ENCODE results near the gene USP21.
A peak's percentile ranks its signal among the peaks of the same experiment; 100 is the strongest.

USP21 gene

GRCh38 chr1:161138431-161138830 is 20.9 kb upstream of the USP21 start:
- DNase-seq: no peak

GRCh38 chr1:161139766-161140165 is 19.5 kb upstream of the USP21 start:
- peak; percentile 37 to 77 for DNase-seq

- DNase-seq: no peak
Measured at GRCh38 chr1:161140755-161141400, 18.4 kb upstream of the USP21 start.

DNA sequence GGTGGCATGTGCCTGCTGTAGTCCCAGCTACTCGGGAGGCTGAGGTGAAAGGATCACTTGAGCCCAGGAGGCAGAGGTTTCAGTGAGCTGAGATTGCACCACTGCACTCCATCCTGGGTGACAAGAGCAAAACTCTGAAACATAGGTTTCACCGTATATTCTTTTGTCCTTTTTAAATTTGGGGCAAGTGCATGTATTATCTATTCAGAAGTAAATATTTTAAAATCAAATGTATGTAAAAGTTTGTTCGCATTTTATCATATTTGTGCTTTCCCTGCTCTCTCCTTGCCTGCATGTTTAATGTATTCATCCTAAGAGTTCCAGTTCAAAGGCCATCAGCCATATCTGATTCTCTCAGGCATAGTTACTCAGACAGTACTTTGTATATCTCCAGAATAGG is 13.5 kb upstream of the USP21 start:
- DNase-seq: no peak

GRCh38 chr1:161153176-161153575 is 6.1 kb upstream of the USP21 start:
- DNase-seq: no peak

DNA sequence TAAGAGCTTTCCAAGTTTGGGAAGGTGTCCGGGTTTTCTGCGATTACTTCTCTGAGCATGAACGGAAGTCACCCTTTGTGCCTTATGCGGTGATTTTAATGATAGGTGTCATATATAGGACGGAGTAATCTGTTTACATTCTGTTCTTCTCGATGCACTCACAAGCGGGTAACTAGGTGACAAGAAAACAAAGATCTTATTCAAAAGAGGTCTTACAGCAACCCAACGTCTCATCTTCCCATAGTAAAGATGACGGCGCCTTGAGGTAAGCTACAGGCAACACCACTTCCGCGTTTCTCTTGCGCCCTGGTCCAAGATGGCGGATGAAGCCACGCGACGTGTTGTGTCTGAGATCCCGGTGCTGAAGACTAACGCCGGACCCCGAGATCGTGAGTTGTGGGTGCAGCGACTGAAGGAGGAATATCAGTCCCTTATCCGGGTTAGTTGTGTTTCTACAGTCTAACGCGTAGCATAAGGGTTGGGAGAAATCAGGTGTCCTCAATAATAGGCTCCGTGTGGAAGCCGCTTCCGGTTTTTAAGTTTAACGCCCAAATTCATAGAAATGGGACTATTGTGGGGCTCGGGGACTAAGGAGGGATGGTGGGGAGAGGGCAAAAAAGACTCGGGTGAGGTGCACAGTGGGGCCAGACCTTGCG is 5.5 kb upstream of the USP21 start, which contains the start of gene UFC1:
Gene UFC1 (plus strand): TSS at position 297 of the 656 bp plus-strand sequence. CDS start 20 bp downstream, at position 317.
- DNase-seq: peak; percentile 97

DNA sequence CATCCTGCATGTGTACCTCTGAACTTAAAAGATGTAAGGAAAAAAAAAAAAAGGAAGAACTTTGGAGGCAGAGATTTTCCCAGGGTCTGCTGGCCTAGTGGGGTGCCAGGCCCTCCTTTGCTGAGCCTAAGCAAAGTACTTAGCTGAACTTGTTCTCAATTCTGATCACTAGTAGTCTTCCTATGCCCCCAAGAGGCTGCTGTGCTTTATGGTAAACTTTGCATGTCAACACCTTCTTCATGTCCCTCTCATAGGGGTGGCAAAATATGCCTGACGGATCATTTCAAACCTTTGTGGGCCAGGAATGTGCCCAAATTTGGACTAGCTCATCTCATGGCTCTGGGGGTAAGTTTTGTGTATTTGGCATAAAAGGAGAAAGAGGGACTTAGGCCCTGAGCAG is 1.4 kb upstream of the USP21 start:
- no peak for DNase-seq

- DNase-seq: no peak
Measured at GRCh38 chr1:161158316-161159010, 837 bp upstream of the USP21 start.

GRCh38 chr1:161159913-161160243 is 578 bp downstream of the USP21 start:
- no peak for DNase-seq

DNA sequence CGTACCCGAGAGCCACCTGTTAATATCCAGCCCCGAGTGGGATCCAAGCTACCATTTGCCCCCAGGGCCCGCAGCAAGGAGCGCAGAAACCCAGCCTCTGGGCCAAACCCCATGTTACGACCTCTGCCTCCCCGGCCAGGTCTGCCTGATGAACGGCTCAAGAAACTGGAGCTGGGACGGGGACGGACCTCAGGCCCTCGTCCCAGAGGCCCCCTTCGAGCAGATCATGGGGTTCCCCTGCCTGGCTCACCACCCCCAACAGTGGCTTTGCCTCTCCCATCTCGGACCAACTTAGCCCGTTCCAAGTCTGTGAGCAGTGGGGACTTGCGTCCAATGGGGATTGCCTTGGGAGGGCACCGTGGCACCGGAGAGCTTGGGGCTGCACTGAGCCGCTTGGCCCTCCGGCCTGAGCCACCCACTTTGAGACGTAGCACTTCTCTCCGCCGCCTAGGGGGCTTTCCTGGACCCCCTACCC is 1.4 kb downstream of the USP21 start:
- no peak for DNase-seq

DNA sequence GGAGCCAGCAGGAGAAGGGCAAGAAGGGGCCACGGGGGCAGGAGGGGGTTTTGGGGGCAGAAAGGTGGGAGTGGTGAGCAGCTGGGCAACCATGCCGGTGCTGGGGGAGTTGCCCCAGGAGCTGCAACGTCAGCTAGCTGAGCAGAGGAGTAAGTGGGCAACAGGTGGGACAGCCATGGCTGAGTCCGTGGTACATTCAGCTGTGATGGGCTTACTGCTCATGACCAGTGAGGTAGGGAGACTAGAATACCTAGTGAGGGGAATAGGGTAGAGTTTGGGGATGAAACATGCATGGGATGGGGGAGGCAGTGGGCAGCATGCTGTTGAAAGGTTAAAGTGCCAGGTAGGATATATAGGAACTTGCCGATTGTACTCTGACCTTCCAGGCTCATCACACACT is 2.4 kb downstream of the USP21 start:
- DNase-seq: no peak

GRCh38 chr1:161162052-161162451 is 2.8 kb downstream of the USP21 start:
- no peak for DNase-seq

DNA sequence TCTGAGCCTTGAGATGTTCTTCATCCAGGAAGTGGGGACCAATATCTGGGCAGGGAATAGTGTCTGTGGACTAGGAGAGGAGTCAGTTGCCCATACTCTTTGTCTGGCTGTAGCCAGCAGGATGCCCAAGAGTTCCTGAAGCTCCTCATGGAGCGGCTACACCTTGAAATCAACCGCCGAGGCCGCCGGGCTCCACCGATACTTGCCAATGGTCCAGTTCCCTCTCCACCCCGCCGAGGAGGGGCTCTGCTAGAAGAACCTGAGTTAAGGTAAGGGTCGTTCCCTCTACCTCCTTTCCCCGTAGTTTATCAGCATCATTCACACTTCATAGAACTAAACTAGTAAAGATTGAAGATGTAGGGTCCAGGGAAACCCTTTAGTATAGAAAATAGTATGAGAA is 3.5 kb downstream of the USP21 start:
- DNase-seq: no peak

GRCh38 chr1:161163793-161164192 is 4.5 kb downstream of the USP21 start:
- no peak for DNase-seq

DNA sequence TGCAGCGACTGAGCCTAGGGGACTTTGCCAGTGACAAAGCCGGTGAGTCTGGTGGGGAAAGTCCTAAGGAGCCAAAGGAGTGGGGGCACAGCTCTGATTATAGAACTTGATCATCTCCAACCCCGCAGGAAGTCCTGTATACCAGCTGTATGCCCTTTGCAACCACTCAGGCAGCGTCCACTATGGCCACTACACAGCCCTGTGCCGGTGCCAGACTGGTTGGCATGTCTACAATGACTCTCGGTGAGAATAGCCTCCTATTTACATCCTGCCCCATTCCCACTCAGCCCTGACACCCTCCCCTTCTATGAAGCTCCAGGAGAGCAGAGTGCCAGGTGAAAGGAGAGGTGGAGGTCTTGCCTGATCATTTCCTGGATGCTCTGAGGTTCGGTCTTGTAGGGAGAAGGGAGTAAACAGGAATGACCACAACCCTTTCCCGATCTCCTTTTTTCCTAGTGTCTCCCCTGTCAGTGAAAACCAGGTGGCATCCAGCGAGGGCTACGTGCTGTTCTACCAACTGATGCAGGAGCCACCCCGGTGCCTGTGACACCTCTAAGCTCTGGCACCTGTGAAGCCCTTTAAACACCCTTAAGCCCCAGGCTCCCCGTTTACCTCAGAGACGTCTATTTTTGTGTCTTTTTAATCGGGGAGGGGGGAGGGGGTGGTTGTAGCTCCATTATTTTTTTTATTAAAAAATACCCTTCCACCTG is 5.8 kb downstream of the USP21 start:
- DNase-seq: no peak

DNA sequence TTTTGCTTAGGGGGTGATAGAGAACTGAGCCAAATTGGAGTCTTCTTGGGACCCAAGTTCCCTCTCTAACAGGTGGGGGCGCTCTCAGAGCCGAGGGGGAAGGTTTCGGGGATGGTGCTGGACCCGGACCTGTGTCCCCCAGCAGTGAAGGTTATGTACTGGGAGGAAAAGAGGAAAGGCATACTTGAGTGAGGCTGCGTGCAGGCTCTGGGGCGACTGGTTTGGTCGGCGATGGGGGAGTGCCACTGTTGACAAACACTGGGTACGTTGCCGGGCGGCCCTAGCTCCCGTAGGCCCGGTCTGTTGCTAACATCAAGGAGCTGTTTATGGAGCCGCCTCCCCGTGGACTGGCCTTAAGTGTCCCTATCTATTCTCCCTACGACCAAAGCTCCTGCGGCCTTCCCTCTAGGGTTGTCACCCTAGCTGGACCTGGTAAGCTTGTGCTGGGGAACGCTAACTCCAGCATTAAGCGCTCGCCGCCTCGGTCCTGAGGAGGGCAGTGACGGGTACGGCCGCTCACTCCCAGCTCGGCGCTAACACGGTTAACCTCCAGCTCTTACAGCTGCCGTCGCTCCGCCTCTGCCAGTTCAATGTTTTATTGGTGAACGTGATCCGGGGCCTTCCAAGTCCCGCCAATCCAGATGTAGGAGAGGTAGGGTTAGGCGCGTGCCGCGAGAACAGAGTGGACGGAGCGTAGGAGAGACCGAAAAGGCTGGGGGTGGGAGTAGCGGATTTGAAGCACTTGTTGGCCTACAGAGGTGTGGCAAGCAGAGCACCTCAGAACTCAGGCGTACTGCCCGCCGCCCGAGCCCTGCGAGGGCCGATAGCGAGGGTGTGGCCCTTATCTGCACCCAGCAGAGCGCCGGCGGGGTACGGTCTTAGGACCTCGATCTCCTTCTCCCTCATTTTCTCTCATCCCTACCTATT is 6.7 kb downstream of the USP21 start, which contains the start of gene PPOX:
Gene PPOX (plus strand): TSS at position 685 of the 927 bp plus-strand sequence. CDS start 422 bp downstream, outside the sequence.
- DNase-seq: peak; percentile 99 to 100

DNA sequence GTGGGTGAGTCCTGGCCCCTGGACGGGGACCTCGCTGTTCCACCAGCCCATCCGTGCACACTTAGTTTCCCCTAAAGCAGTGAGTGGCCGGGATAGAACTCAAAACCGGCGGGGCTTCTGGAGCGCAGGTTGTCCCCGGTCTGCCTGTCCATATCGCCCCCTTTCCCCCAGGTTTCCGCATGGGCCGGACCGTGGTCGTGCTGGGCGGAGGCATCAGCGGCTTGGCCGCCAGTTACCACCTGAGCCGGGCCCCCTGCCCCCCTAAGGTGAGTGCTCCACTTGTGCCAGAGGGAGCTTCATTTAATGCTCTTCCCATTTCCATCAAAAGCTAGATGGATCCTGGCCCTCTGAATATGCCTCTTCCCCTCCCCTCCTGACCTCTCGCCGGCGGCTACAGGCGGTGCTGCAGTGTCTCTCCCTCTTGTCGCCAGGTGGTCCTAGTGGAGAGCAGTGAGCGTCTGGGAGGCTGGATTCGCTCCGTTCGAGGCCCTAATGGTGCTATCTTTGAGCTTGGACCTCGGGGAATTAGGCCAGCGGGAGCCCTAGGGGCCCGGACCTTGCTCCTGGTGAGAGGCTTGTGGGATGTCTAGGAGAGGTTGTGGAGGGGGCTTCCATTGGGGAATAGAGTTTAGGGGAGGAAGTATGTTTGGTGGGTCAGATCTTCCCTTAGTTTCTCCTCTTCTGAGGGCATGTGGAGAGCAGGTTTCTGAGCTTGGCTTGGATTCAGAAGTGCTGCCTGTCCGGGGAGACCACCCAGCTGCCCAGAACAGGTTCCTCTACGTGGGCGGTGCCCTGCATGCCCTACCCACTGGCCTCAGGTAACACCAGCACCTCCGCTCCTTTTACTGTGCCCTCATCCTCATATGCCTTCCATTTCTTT is 7.6 kb downstream of the USP21 start:
- peak in 1 of 2 experiments; percentile 63 for DNase-seq

DNA sequence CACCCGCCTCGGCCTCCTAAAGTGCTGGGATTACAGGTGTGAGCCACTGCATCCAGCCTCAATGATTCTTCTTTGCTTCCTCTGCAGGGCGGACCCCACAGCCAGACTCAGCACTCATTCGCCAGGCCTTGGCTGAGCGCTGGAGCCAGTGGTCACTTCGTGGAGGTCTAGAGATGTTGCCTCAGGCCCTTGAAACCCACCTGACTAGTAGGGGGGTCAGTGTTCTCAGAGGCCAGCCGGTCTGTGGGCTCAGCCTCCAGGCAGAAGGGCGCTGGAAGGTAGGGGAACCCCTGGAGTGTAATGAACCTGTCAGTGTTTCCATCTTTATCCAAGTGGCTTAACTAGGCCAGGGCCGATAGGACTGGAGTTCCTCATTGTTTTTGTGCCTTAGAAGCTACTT is 9.6 kb downstream of the USP21 start:
- no peak for DNase-seq

GRCh38 chr1:161171191-161171590 is 11.9 kb downstream of the USP21 start:
- no peak for DNase-seq

GRCh38 chr1:161171696-161172095 is 12.4 kb downstream of the USP21 start:
- DNase-seq: no peak

DNA sequence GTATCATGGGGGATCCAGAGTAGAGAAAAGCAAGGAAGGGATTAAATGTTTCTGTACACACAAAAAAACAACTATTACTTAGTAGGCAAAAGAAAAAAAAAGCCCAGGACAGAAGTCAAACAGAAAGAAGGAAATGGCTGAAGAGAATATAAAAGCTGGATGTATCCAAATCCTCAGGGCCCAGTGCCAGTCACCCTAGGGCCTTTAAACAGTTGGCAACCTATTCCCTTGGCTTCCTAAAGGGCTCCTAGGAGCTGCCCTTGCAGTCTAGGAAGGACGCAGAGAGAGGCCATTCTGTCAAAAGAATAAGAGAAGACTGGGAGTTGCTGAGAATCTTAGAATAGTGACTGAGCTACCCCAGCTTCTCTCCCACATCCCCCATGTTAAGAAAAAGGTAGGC is 13.0 kb downstream of the USP21 start:
- no peak for DNase-seq
